Mucosa of rectum (tissue), 2 donors: ENCODE data around the gene SMC6.

Experiments used
- H3K27ac ChIP-seq, 2 donors: one replicate each; pipeline ENCODE4 v1.7.0; 2013; ENCODE audit warnings: inconsistent platforms in 2 of 2, low read depth in 2 of 2, low read length in 2 of 2
- H3K27me3 ChIP-seq, 2 donors: one replicate each; pipeline ENCODE4 v1.7.0; 2013; ENCODE audit warnings: low read length in 2 of 2; ENCODE audit not compliant: control insufficient read depth in 2 of 2, insufficient read depth in 2 of 2
- H3K36me3 ChIP-seq, 2 donors: one replicate each; pipeline ENCODE4 v1.7.0; 2013; ENCODE audit warnings: low read length in 2 of 2; ENCODE audit not compliant: control insufficient read depth in 2 of 2, insufficient read depth in 2 of 2
- H3K4me1 ChIP-seq, 2 donors: one replicate each; pipeline ENCODE4 v1.7.0; 2013; ENCODE audit warnings: low read length in 2 of 2, mild to moderate bottlenecking in 1 of 2; ENCODE audit not compliant: control insufficient read depth in 2 of 2, insufficient read depth in 2 of 2
- H3K4me3 ChIP-seq, 2 donors: one replicate each; pipeline ENCODE4 v1.7.0; 2013; ENCODE audit warnings: low read length in 2 of 2
- H3K9ac ChIP-seq, 2 donors: one replicate each; pipeline ENCODE4 v1.7.0; 2013; ENCODE audit warnings: low read length in 2 of 2, low read depth in 1 of 2, mild to moderate bottlenecking in 1 of 2
- H3K9me3 ChIP-seq, 2 donors: one replicate each; pipeline ENCODE4 v1.7.0; 2013; ENCODE audit warnings: low read length in 2 of 2; ENCODE audit not compliant: control insufficient read depth in 2 of 2
- donor health status: healthy.
- donor health status: Normal muscosa, but diverticular disease.

Gene SMC6

DNA sequence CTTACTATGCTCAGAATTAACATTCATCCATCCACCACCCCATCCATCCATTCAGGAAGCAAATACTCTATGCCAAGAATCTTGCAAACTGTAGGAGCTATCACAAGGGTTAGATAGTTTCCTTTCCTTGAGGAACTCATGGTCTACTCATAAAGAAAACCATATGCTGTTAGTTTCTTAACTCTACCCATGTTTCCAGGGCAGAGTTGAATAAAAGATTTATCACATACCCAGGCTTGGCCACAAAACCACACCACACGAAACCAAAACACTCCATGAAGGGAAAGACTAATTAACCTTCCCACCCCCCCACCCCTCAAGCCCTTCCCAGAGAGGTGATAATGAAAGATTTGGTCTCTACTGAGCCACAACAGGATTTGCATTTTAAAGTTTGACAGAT, 38.9 kb upstream of the SMC6 start:
- peaks cover 0 to 2% of the 10 kb centered on the region in 2 donors for H3K4me1 ChIP-seq
- H3K27ac ChIP-seq: no peak overlapping the region
- no peaks in the 10 kb centered on the region for H3K27me3 ChIP-seq
- H3K36me3 ChIP-seq: no peaks in the 10 kb centered on the region
- no peak overlapping the region for H3K4me3 ChIP-seq
- no peak overlapping the region for H3K9ac ChIP-seq
- no peaks in the 10 kb centered on the region for H3K9me3 ChIP-seq

DNA sequence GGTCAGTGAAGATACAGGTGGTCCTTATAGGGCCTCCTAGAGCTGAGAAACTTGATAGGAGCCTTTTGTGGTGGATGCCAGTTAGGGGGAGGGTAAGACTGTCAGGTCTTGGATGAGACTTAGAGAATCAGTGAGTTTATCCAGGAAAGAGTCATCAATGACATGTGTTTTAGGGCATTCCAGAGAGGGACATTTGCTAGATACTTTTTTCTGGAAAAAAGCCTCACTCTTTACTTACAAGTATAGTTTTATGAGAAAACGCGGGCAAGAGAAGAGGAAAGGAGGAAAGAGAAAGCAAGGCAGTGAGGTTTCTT, 38.2 kb upstream of the SMC6 start:
- no peak overlapping the region for H3K4me3 ChIP-seq
- no peak overlapping the region for H3K9ac ChIP-seq
- H3K4me1 ChIP-seq: peaks cover 0 to 2% of the 10 kb centered on the region in 2 donors
- H3K27ac ChIP-seq: no peak overlapping the region
- no peaks in the 10 kb centered on the region for H3K9me3 ChIP-seq
- H3K36me3 ChIP-seq: no peaks in the 10 kb centered on the region
- H3K27me3 ChIP-seq: no peaks in the 10 kb centered on the region

GRCh38 chr2:17791121-17791816, 37.7 kb upstream of the SMC6 start:
- no peaks in the 10 kb centered on the region for H3K27me3 ChIP-seq
- no peaks in the 10 kb centered on the region for H3K9me3 ChIP-seq
- H3K9ac ChIP-seq: no peak overlapping the region
- H3K4me1 ChIP-seq: peaks cover 0 to 2% of the 10 kb centered on the region in 2 donors
- no peak overlapping the region for H3K4me3 ChIP-seq
- no peak overlapping the region for H3K27ac ChIP-seq
- H3K36me3 ChIP-seq: no peaks in the 10 kb centered on the region

DNA sequence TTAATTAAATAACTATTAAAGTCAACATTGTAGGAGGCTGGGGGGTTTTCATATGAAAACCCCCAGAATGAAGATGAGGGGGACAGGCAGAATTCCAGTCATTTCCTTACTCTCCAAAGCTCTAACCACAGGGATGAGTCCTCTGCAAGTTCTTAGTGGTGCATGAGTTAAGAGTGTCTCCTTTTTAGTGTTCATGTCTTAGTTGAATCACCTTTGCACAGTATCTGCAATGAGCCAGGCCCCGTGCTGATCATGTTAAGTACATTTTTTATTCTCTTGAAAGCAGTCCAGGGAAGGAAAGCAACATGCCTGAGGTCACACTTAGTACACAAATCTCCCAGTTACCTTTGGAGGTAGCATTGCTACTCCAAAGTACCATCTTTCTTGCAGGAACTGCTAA, 36.9 kb upstream of the SMC6 start:
- H3K27ac ChIP-seq: no peak overlapping the region
- H3K36me3 ChIP-seq: no peaks in the 10 kb centered on the region

GRCh38 chr2:17788773-17789172, 35.2 kb upstream of the SMC6 start:
- Histone ChIP-seq H3K27me3 (no peaks in the 10 kb centered on the region), H3K36me3 (no peaks in the 10 kb centered on the region), H3K27ac (no peak overlapping the region), H3K9ac (no peak overlapping the region), H3K9me3 (no peaks in the 10 kb centered on the region), H3K4me3 (no peak overlapping the region), H3K4me1 (peaks cover 0 to 2% of the 10 kb centered on the region in 2 donors)

More for the DNA sequence above, 36.9 kb upstream of the SMC6 start:
- no peaks in the 10 kb centered on the region for H3K27me3 ChIP-seq
- H3K4me1 ChIP-seq: peaks cover 0 to 2% of the 10 kb centered on the region in 2 donors
- H3K9ac ChIP-seq: no peak overlapping the region
- no peaks in the 10 kb centered on the region for H3K9me3 ChIP-seq
- H3K4me3 ChIP-seq: no peak overlapping the region

DNA sequence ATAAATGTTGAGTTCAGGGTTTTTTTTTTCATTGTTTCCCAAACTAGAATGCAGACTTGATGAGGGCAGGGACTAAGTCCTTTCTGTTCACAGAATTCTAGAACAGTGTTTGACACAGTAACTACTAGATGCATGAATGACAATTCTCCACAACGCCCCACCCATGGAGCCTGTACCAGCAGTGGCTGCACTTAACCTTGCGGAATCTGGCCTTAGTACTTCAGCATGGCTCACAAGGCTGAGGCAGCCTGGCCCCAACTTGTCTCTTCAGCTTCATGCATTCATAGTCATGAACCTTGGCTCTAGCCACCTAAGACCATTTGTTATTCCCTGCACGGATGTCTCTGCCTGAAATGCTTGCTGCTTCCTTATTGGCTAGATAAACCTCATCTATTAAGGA, 33.1 kb upstream of the SMC6 start:
- Histone ChIP-seq H3K27me3 (no peaks in the 10 kb centered on the region), H3K4me1 (no peaks in the 10 kb centered on the region), H3K4me3 (no peak overlapping the region), H3K36me3 (peaks cover 0 to 1% of the 10 kb centered on the region in 2 donors), H3K27ac (no peak overlapping the region), H3K9me3 (no peaks in the 10 kb centered on the region), H3K9ac (no peak overlapping the region)

DNA sequence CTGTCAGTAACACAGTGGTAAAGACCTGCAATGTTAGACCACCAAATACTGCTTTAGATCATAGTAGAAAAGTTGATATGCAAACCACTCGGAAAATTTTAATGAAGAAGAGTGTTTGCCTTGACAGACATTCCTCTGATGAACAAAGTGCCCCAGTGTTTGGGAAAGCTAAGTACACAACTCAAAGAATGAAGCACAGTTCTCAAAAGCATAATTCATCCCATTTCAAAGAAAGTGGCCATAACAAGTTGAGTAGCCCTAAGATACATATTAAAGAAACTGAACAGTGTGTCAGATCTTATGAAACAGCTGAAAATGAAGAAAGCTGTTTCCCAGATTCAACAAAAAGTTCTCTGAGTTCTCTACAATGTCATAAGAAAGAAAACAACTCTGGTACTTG, 27.9 kb upstream of the SMC6 start:
- H3K9ac ChIP-seq: no peak overlapping the region
- H3K4me3 ChIP-seq: no peak overlapping the region
- H3K27ac ChIP-seq: no peak overlapping the region
- peaks cover 0 to 20% of the 10 kb centered on the region in 2 donors for H3K36me3 ChIP-seq
- H3K27me3 ChIP-seq: no peaks in the 10 kb centered on the region
- no peaks in the 10 kb centered on the region for H3K9me3 ChIP-seq
- H3K4me1 ChIP-seq: no peaks in the 10 kb centered on the region

DNA sequence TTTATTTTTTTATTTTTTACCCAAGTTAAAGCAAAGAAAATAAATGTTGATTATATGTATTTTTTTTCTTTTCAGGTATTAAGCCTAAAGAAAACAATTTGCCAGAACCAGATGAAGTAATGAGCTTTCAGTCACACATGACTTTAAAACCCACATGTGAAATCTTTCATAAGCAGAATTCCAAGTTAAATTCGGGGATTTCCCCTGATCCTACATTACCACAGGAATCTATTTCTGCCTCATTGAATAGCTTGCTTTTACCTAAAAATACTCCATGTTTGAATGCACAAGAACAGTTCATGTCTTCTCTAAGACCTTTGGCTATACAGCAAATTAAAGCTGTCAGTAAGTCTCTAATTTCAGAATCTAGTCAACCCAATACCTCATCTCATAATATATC, 26.9 kb upstream of the SMC6 start:
- no peak overlapping the region for H3K9ac ChIP-seq
- H3K9me3 ChIP-seq: no peaks in the 10 kb centered on the region
- H3K36me3 ChIP-seq: peaks cover 0 to 21% of the 10 kb centered on the region in 2 donors
- no peaks in the 10 kb centered on the region for H3K4me1 ChIP-seq
- H3K27me3 ChIP-seq: no peaks in the 10 kb centered on the region
- H3K27ac ChIP-seq: no peak overlapping the region
- no peak overlapping the region for H3K4me3 ChIP-seq

- H3K4me1 ChIP-seq: no peaks in the 10 kb centered on the region
- no peak overlapping the region for H3K27ac ChIP-seq
- H3K9me3 ChIP-seq: no peaks in the 10 kb centered on the region
- H3K4me3 ChIP-seq: no peak overlapping the region
- peaks cover 5 to 16% of the 10 kb centered on the region in 2 donors for H3K36me3 ChIP-seq
- no peak overlapping the region for H3K9ac ChIP-seq
- no peaks in the 10 kb centered on the region for H3K27me3 ChIP-seq
Measured at GRCh38 chr2:17772532-17772931, 18.9 kb upstream of the SMC6 start.

DNA sequence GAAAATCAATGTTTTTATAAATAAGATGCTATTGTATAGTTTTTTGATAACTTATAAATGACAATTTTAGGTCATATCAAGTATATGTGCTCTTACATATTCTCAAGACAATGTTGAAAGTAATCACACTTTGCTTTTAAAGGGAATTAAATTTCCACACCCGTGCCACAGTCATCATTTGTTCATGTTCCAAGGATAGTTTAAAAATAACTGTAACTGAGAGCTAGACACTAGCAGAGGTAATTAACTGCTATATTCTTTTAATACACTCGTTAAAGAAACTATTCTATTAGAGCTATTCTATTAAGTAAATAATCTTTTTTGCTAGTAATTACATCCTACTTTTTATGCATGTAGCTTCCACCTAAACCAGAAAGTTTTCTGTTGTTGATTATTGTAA, 18.3 kb upstream of the SMC6 start:
- no peak overlapping the region for H3K4me3 ChIP-seq
- H3K36me3 ChIP-seq: peaks cover 5 to 16% of the 10 kb centered on the region in 2 donors
- no peak overlapping the region for H3K27ac ChIP-seq

DNA sequence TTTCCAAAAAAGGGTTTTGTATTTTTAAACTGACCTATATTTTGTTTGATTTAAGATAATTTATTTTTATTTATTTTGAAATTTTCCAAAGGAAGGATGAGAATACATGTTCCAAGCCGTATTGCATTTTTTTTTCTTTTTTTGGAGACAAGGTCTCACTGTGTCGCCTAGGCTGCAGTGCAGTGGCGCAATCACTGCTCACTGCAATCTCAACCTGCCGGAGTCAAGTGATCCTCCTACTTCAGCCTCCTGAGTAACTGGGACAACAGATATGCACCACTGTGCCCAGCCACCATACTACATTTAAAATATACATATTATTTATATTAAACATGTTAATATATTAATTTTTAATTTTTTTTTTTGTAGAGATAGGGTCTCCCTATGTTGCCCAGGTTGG, 15.3 kb upstream of the SMC6 start:
- no peak overlapping the region for H3K27ac ChIP-seq
- no peaks in the 10 kb centered on the region for H3K4me1 ChIP-seq
- H3K9me3 ChIP-seq: no peaks in the 10 kb centered on the region
- no peaks in the 10 kb centered on the region for H3K27me3 ChIP-seq
- H3K36me3 ChIP-seq: peaks cover 0 to 11% of the 10 kb centered on the region in 2 donors
- no peak overlapping the region for H3K4me3 ChIP-seq
- H3K9ac ChIP-seq: no peak overlapping the region

More for the DNA sequence above, 18.3 kb upstream of the SMC6 start:
- no peaks in the 10 kb centered on the region for H3K27me3 ChIP-seq
- no peak overlapping the region for H3K9ac ChIP-seq
- H3K4me1 ChIP-seq: no peaks in the 10 kb centered on the region
- no peaks in the 10 kb centered on the region for H3K9me3 ChIP-seq
